Germinal center (tissue), 1 donor: ENCODE results near the gene KAZALD1.
"Not testable (repeated sequence)": the region's sequence is repeated elsewhere in the genome, so short reads cannot be mapped to it uniquely, and the experiment has no call there.

Experiments
- DNase-seq: peaks from one replicate; pipeline ENCODE4 v3.0.0; 2012; ENCODE audit warnings: mixed read lengths, low spot score

Gene KAZALD1

DNA sequence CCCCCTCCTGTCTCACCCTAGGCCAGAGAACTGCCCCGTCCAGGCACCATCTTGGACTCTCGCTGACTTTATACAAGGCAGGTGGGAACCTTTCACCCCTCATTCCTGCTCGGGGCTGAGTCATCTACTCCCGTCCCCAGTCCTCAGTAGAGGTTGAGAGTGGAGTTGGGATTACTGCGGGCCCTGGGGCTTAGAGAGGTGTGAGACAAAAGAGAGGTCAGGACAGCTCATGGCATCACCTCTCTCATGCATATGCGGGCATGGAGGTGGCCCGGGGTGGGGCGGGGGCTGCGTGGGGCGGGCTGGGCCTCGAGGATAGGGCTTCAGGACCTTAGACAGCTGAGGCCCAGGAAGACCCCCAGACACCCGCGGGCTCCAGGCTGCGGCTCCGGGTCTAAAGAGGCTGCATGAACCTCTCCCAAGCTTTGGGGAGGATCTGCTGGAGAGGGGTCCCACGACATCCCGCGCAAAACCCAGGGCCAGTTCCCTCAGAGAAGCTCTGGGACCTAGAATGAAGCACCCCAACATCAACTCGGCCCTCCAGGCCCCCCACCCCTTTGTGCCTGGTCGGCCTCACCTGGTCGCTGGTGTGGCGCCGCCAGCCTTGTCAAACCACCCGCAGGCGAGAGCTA is 31.2 kb upstream of the KAZALD1 start:
- no peak for DNase-seq

DNA sequence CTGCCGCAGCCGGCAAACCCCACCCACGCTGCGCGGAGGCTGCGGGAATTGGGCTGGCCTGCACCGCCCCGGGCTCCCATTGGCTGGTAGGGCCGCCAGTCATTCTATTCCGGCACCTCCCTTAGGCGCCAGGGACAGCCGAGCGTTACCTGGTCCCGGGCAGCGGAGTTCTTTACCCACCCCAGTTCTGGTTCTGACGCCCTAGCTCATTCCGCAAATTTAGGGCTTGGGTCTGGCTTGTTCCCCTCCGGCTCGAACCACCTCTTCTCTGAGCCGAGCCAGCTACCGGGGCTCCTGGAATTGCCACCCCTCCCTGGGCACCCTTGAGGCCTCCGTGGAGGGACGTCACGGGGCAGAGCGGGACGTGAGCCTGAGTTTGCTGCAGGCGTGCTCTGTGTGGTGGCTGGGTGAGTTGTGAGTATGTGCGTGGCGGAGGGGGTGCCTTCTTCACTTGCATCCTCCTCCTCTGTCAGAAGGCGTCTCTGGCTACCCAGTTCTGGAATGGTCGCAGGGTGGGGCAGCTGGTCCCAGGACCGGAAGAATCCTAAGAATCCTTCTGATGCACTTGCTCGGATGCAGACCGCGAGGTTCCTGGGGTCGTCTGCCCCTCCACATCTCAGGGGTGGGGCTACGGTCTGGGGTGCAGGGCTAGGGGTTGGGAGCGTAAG is 30.5 kb upstream of the KAZALD1 start, which contains the start of the genes PDZD7 and SFXN3:
Gene PDZD7 (minus strand): TSS at position 2 of the 668 bp plus-strand sequence. CDS start 910 bp downstream, outside the sequence.
Gene SFXN3 (plus strand): TSS at position 107 of the 668 bp plus-strand sequence. CDS start 3,461 bp downstream, outside the sequence.
- DNase-seq, result peak; percentile 98

DNA sequence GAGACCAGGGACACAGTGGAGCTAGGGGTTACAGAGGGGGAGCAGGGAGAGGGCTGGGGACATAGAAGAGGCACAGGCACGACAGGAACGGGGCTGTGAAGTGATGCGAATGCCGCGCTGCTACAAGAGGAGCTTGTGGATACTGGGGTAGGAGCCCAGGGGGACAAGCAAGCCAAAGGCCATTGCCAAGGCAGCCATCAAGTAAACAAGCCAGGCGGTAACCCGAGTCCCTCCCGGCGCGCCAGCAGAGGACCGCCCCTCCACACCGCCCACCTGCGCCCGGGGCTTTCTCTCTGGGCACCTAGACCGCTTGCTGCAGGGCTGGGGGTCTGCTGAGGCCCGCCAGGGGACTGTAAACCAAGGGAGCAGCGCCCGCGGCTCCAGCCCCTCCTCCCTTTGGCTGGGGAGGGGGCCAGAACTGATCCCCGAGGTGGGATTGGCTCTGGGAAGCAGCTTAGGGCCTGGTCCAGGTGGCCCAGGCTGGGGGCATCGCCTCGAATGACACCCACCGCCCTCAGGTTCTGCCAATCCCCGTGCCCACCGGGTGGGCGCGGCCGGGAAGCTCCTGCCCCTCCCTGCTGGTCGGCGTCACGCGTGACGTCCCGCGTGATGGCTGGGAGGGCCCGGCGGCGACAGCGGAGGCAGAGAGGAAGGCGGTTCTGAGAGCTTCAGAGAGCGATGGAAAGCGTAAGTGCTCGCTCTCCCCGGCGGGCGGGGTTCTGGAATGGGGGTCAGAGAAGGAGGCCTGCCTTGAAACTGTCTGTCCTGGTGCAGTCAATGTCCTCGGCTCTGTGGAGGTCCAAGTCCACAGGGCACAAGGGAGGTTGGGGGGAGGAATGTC is 29.8 kb upstream of the KAZALD1 start:
- peak; percentile 56 for DNase-seq

DNA sequence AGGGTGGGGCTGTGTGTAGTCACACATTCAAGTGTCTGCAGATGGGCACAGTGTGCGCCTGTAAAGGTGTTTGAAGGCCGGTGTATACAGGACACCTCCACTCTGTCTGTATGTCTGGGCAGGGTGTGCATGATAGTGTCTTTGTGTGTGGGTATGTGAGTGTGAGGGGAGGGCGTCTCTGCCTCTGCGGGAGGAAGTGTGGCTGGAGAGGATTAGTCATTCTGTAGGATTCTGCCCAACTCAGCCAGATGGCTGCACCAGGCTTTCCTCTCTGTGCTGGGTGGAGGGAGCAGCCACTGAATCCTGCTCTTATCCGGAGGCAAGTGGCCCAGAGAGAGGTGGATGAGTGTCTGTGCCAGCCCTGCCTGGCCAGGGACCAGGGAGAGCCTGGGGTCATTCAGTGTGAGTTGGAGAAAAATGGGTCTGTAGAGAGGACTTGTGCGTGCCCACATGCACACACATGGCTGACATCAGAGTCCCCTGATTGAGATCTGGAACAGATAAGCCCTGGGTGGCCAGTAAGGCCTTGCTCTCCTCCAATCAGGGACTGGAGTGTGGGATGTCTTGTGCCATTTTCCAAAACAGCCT is 29.1 kb upstream of the KAZALD1 start:
- no peak for DNase-seq

DNA sequence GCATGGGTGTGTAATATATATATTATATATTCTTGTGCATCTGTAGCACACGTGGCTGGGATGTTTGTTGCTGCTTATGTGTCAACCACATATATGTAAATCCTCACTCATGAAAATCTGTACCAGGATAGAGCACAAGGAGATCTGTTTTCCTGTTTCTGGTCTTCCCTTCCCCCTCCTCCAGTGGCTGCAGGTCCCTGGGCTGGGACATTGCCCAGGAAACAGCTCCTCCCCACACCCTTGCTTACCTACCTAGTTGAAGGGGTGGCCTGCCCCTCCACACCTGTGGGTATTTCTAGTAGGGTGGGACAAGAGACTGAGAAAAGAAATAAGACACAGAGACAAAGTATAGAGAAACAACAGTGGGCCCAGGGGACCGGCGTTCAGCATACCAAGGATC is 28.5 kb upstream of the KAZALD1 start:
- DNase-seq, result no peak

DNA sequence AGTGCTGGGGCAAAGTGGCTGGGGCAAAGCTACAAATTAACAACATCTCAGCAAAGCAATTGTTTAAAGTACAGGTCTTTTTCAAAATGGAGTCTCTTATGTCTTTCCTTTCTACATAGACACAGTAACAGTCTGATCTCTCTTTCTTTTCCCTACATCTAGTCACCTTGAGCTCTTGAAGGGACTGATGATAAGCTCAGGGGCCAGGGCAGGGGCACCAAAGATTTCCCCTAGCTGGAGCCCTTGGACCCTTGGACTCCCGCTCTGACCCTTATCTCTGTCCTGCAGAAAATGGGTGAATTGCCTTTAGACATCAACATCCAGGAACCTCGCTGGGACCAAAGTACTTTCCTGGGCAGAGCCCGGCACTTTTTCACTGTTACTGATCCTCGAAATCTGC is 27.4 kb upstream of the KAZALD1 start:
- DNase-seq, result not testable (repeated sequence)

DNA sequence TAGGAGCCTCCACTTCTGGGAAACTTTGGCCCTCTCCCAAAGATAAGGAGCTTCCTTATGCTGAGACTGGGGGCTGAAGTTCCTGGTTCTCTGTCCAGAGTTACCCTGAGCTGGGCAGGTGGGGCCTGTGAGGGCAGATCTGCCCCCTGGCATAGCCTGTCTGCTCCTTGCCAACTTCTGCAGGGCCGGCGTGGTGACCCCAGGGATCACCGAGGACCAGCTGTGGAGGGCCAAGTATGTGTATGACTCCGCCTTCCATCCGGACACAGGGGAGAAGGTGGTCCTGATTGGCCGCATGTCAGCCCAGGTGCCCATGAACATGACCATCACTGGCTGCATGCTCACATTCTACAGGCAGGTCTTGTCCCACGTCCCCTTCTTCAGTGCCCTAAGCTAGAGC is 26.5 kb upstream of the KAZALD1 start:
- no peak for DNase-seq

DNA sequence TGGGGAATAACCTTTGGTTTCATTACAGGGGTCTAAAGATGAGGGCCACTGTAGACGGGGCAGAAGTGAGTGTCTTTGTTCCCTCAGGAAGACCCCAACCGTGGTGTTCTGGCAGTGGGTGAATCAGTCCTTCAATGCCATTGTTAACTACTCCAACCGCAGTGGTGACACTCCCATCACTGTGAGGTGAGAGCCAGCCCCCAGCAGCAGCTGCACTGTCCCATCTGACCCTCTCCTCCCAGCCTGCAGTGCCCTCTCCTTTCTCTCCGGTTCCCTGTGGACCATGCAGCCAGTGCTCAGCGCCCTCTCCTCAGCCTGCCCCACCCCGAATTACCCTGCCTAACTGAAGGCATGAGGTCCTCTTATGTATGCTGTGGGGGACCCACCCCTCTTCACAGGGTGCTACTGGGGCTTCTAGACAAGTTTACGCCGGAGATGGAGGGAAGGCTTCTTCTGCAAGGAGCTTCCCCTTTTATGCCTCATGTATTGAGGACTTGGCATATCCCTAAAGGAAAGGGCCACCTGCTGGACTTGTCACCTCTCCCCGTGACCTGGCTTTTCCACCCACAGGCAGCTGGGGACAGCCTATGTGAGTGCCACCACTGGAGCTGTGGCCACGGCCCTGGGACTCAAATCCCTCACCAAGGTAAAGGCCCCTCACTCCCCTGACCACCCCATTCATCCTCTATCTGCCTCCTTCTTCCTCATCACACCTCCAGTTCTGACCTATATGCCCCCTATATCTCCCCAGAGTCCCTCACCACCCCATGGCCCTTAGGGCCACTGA is 25.7 kb upstream of the KAZALD1 start:
- no peak for DNase-seq

DNA sequence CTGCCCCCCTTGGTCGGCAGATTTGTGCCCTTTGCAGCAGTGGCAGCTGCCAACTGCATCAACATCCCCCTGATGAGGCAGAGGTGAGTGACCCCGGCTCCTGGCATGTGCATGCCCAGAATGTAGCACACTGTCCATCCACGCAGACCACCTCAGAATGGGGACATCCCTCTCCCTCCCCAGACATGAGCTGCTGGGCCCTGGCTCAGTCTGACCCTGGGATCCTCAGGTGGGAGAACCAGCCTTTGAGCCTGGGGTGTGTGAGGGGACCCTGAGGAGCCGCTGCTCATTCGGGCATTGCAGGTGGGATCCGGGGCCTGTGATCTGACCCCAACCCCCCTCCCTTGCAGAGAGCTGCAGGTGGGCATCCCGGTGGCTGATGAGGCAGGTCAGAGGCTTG is 25.1 kb upstream of the KAZALD1 start:
- DNase-seq, result no peak

DNA sequence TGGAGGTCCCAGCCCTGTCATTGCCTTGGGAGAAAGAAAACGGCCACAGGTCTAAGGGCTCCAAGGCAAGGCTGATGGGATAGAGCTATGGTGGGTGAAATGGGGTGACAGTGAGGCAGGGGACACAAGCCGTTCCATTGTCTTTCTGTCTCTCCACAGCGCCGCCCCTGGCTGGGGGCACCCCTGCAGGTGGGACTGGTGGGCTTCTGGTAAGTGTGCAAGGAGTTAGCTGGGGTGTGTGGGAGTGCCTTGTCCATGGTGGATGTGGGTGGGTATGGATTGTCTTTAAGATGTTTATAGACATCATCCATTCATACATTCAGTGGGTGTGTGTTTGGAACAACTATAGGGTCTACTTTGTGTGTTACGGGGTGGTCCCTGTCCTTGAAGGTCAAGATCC is 23.3 kb upstream of the KAZALD1 start:
- DNase-seq, result no peak

DNA sequence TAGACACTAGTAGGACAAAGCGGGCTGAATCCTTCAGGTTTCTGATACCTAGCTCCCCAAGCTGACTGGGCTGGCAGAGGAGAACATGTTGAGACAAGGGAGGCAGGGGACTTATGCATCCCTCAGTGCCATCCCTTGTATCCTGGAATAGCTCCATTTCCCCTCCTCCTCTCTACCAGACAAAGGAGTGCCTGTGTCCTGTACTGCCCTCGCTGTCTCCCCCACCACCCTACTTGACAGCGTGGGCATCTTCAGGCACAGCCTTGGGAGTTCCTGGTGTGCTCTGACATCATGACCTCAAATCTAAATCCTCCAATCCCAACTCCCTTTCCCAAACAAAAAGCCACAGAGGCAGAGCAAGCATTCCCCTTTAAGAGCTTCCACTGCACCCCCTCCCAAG is 21.7 kb upstream of the KAZALD1 start:
- DNase-seq, result no peak

DNA sequence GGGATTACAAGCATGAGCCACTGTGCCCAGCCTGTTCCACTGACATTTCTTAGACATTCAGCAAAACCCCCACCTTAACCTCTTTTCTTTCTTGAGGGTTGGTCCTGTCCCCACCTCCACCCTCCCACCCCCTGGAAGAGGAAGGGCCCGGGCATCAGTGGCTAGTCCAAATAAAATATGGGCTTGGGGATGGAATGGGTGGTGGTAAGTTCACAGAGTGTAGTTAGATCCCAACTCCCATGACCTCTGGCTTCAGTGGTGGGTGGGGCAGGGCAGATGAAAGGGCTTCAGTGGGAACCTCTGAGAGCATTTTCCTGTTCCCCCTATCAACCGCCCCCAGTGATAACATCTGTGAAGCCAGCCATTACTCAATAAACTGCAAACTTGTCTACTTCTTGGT is 20.9 kb upstream of the KAZALD1 start:
- DNase-seq, result no peak

DNA sequence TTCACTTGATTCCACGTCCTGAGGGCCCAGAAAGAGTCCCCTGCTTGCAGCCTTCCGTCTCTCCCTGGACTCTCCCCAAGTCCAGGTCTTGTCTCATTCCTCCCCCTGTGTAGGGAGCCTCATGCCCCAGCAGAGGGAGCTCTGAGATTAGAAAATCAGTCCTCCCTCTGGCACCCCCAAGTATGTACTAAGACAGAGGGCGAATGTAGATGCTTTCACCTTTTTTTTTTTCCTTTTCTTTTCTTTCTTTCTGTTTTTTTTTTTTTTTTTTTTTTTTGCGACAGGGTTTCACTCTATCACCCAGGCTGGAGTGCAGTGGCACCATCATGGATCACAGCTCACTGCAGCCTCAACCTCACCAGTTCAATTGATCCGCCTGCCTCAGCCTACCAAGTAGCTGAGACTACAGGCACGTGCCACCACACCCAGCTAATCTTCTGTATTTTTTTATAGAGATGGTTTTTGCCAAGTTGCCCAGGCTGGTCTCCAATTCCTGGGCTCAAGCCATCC is 20.5 kb upstream of the KAZALD1 start:
- peak; percentile 87 for DNase-seq

DNA sequence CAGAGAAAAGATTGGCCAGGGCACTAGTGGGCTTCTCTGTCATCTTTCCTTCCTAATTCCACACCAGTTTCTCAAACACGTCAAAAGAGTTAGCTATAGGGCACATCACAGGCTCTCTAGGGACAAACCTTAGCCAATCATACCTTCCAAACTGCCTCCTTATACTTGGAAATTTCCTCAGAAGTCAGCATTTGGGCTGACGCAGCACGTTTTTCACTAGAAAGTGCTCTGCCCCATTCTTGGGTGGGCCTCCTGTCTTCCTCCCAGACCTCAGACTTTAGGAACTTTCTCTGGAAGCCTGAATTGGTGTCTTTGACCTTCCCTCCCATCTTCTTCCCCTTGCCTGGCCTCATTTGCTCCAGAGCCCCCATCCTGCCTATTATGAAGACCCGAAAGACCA is 19.7 kb upstream of the KAZALD1 start:
- no peak for DNase-seq

DNA sequence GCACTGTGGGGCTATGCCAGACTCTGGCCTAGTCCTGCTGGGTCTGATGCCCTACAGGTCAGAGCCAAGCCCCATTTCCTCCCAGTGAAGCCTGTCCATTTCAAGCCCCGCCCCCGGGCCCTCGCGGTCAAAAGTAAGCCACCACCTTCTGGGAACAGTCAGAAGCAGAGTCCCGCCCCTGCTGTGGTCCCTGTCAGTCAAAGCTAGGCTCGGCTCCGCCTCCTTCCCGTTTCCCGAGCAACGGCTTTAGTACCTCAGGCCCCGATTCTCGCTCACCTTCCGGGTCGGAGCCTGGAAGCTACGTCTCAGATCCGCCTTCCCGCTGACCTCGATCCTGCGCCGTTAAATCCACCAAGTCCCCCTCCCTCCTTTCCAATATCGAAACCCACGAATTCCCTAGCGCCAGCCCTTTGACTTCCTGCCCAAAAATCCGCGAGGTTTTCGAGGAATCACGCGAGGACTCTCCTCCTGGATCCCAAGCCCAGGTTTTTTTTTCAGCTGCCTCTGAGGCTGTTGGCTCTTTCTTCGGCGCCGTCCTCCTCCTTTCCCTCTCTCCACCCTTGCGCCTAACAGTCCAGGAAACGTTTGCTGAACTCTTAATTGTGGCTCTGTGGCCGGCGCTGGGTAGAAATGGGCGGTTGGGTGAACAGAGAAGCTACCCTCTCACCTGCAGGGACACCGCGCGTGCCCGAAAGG is 19.0 kb upstream of the KAZALD1 start:
- peak; percentile 89 for DNase-seq

DNA sequence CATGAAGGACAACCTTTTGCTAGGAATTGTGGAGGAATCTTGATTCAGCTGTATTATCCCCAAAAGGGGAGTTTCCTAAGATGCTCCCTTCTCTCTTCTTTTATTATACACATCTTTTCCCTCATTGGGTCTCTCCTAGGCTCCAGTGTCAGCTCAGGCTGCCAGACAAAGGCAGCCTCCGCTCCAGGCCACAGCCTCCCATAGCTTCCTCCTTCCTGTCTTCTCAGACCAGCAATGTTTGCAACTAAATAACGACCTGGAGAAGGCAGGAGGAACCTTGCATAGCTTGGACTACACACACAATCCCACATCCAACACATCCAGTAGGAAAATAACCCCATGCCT is 18.5 kb upstream of the KAZALD1 start:
- DNase-seq, result no peak

DNA sequence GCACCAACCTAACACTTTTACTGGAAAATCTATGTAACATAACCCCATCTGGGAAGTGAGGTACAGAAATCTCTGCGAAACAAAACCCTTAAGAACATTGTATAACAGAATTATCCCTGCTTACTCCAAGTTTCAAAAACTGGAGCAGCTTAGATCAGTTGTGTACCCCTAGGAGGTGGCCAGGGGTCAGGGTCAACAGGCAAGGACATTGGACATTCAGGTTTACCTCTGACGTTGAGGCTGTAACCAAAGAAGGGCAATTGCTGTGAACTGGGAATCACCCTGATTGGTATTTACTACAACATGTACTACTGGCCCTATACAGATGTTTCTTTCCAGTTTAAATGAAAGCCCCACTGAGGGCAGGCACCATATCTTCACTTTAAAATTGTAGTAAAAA is 17.7 kb upstream of the KAZALD1 start:
- DNase-seq, result no peak

DNA sequence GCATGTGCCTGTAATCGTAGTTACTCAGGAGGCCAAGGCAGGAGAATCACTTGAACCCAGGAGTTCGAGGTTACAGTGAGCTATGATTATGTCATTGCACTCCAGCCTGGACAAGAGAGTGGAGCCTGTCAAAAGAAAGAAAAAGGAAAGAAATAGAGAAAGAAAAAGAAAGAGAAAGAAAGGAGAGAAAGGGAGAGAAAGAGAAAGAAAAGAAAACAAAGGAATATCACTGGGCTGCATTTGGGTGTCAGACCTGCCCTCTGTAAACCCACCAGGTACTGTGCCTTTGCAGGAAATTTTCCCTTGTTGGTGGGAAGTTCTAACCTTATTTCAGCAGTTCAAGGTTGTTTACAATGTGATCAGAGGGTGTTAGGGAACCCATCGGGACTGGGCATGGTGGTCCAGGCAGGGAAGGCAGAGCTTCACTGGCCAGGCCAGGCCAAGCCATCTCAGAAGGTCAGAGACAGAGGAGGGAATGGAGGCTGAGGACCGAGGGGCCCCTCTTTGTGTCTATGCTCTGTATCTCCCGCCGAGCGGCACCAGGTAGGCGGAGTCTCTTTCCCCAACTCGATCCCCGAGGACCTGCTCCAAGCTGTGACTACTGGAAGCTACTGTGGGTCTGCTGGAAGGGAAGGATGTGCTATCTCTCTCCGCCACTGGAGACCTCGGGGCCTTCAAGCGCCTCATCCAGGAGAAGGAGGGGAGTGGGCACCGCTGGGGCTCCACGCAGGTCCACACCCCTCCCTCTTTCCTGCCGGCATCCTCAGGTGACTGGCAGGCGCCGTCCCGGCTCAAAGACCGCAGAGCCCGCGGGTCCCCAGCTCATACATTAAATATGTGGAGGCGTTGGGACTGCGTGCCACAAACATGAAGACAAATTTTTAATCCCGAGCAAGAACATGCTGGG is 15.2 kb upstream of the KAZALD1 start:
- DNase-seq, result no peak

DNA sequence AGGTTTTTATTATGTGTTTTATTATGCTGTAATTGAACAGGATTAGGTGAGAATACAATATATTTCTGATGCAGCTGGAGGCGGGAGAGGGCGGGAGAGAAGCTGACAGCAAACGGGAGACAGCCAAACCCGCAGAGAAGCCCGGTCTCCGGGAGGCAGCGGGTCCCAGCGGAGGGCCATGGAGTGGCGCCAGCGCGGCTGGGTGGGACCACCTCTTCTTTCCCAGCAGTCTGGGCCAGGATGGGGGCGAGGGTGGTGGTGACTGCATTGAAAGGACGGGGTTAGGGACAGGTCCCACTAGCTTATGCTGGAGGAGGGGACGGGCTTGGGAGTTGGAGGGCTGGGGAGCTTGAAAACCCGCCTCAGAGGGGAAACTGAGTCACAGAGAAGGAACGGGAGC is 14.5 kb upstream of the KAZALD1 start:
- no peak for DNase-seq
